Left ventricle myocardium superior (tissue), 1 donor: ENCODE data around the gene PTPRCAP. TPM values are rescaled to one million over a fixed set of nuclear protein-coding genes. Genes with fewer than 3 reads are reported as not detected.
A peak's percentile ranks its signal among the peaks of the same experiment; 100 is the strongest.
"Not testable (repeated sequence)": the region's sequence is repeated elsewhere in the genome, so short reads cannot be mapped to it uniquely, and the experiment has no call there.

ENCODE experiments used
- ATAC-seq: fragments of 200-7000 bp; cut with Tn5 transposase; one replicate; pipeline ENCODE4 v1.9.1; 2020; ENCODE audit warnings: mild to moderate bottlenecking, moderate library complexity
- DNase-seq: peaks from one replicate; pipeline ENCODE4 v3.0.0-alpha.2; 2020
- intact Hi-C: fragments of 100-400 bp; cut with micrococcal nuclease; formaldehyde crosslinking; loops from one replicate; pipeline ENCODE4 v1.11.0; 2022
- total RNA-seq: library from RNA; stranded (reverse); fragmentation: NEBNext Ultra II Directional; extraction: Animal tissue kit (Norgen Biotek cat#: 25700); gene quantifications from one replicate; pipeline ENCODE4 v1.2.1, GENCODE V29; 2021
- donor health status: DM: no; HTN: yes; CAD: no; lungs with severe emphysema.

The PTPRCAP gene
- total RNA-seq, 1 donor from 2014 or later = 2.0 TPM

DNA sequence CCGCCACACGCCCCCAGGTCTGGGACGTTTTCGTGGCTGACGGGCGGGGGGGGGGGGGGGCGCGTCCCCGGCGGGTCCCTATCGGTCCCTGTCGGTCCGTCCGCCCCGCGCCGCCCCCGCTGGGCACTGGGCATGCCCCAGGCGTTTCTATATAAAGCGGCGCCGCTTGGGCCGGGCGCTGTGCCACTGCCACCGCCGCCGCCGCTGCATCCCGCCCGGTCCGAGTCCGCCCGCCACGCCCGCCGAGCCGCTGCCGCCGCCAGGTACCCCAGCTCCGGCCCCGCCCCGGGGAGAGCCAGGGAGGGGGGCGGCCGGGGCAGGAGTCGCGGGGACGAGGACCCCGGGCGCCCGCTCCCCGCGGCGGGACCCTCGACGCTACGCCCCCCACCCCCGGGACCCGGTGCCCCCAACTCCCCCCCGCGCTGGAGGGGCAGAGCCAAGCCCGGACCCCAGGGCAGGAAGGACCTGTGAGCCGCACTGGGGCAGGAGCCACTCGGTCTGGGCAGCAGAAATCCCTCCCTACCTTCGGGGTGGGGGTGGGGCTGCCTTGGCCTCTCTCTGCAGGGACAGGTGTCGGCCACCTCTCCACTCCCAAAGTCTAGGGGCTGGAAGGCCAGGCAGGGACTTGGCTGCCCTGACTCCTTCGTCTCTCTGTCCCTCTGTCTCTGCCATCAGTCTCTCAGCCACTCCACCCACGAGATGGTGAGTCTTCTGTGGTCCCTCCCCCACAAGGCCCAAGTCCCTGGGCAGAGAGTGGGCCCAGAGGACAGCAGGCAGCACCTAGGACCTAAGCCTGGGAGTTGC is 21.8 kb downstream of the PTPRCAP start, which contains the start of gene CARNS1:
CARNS1 (plus strand) TSS at position 178 of the 804 bp plus-strand sequence; CDS start at position 700, 522 bp downstream.
- DNase-seq (peak; percentile 72), ATAC-seq (peak; percentile 44)
- intact Hi-C loops = no loop called here

DNA sequence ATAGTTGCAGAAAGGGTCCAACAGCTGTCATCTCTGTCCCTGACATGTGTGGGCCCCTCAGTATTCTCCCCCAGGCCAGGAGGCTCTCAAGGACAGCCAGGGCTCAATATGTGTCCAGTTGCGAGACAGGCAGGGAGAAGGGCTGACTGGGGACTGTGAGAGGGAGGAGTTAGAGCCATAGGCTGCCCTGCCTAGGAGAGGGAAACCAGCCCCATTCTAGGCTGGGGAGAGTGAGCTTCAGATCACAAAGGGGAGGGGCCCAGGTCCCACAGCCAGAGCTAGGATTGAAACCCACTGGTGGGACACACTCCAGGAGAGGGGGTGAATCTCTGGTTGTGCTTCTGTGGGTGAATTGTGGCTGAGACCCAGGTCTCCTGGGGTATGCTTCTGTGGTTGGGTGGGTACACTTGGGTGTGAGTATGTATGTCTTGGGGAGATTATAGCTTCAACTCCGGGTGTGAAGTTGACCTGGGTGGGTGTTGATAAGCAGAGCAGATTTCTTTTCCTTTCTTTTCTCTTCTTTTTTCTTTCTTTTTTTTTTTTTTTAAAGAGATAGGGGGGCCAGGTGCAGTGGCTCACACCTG is 24.1 kb downstream of the PTPRCAP start:
- ATAC-seq = no peak
- intact Hi-C loops = no loop called here
- DNase-seq = no peak

DNA sequence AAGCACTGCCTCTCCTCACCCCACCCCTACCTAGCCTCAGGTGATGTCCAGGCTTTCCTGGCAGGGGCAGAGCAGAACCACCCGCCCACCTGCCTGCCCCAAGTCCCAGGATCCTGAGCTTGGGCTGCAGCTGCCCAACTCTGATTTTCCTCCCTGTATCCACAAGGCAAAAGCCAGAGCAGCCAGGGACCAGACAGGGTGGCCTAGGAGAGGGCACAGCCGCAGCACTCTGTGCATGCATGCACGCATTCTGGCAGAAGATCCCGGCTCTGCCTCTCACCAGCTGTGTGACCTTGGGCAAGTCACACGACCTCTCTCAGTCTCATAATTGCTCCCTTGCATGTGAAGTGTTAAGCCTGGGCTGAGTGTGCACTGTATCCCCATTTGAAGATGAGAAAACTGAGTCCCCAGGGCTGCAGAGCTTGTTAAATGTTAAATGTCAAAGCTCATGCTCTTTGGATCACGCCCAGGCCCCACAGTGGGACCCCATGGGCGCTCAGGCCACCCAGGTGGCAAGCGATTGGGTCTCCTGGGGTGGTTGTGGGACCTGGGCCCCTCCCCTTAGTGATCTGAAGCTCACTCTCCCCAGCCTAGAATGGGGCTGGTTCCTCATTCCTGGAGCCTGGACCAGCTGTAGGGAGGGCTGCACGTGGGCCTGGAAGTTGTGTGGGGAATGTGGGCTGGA is 24.8 kb downstream of the PTPRCAP start:
- intact Hi-C loops = no loop called here
- DNase-seq (no peak), ATAC-seq (no peak)

GRCh38 chr11:67411785-67412152 is 25.7 kb downstream of the PTPRCAP start:
- ATAC-seq = no peak
- DNase-seq = no peak
- intact Hi-C loops = no loop called here

DNA sequence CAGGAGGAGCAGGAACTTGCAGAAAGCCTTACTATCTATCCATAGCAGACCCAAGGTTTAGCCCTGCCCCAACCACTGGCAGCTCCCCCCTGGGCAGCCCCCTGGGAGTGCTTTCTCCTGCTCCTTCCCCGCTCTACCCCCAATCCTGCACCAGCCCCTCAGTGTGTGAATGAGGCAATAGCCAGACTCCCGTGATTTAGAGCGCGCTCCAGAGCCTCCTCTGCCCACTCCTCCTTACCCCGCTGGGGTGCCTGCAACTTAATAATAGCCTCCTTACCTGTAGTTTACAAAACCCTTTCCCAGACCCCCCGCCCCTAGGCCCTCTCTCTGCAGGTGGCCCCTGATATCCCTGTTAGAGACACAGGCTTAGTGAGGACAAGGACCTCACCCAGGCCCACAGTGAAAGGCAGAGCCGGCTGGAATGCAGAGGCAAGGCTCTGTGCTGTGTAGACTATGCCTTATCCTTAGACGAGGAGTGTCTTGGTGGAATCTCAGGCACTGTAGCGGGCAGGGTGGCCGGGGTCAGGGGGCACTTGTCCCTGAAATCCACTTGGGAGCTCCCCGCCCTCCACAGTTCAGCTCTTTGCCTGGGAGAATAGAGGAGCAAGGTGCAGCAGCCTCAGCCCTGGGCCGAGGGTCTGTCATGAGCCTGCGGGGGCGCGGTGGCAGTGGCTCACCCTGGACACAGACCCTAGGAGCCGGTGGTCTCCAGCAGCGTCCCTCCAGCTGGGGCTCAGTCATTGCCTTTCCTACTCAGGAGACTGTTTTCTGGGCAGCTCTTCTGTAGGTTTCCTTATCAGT is 26.3 kb downstream of the PTPRCAP start:
- no peak for ATAC-seq
- intact Hi-C loops = no loop called here
- DNase-seq = no peak

DNA sequence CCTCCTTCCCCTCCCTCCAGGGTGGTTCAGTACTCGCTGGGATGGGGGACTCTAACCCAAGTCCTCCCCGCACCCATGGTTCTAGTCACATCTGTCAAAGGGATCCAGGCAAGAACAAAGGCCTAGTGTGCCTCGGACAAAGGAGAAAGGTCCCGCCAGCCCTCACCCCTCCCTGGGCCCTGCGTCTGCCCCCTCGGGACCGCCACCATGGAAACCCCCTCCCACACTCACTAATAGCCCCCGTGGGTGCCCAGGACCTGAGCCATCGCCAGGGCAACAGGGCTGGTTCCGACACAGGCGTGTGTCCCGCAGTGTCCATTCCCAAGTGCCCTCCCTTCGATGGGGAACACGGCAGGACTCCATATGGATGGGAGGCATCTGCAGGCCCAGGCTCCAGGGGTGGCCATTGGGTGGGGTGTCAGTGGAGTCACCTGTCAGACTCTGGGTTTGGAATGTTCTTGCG is 27.1 kb downstream of the PTPRCAP start:
- ATAC-seq (no peak), DNase-seq (no peak)
- intact Hi-C loops = no loop called here

GRCh38 chr11:67409781-67410368 is 27.6 kb downstream of the PTPRCAP start:
- no peak for DNase-seq
- intact Hi-C loops = no loop called here
- no peak for ATAC-seq

- ATAC-seq (no peak), DNase-seq (no peak)
- intact Hi-C loops = no loop called here
These were observed 28.2 kb downstream of the PTPRCAP start for GRCh38 chr11:67409261-67409666.

- intact Hi-C loops = no loop called here
- peak; percentile 29 for DNase-seq
- no peak for ATAC-seq
These were observed 28.9 kb downstream of the PTPRCAP start for GRCh38 chr11:67408437-67409200.

DNA sequence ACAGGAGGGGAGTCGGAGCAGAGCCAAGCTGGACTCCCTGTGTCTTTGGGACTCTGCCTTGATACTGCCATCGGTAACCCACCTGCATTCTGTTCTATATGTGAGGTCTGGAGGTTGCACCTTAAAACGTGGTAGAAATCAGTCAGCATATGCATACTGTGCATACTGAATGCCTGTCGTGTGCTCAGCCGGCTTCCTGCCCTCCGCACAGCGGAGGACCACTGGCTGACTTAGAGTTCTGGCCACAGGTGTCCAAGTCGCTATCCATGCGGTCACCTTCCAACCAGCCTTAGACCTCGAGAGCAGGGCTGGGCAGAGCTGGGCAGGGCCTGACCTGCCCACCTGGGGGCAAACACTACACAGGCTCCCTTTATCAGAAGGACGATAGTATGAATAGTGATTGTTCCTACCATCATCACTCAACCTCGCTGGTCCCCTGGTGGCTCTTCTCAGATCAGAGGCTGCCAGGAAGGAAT is 29.8 kb downstream of the PTPRCAP start:
- ATAC-seq (no peak), DNase-seq (no peak)
- intact Hi-C loops = no loop called here

DNA sequence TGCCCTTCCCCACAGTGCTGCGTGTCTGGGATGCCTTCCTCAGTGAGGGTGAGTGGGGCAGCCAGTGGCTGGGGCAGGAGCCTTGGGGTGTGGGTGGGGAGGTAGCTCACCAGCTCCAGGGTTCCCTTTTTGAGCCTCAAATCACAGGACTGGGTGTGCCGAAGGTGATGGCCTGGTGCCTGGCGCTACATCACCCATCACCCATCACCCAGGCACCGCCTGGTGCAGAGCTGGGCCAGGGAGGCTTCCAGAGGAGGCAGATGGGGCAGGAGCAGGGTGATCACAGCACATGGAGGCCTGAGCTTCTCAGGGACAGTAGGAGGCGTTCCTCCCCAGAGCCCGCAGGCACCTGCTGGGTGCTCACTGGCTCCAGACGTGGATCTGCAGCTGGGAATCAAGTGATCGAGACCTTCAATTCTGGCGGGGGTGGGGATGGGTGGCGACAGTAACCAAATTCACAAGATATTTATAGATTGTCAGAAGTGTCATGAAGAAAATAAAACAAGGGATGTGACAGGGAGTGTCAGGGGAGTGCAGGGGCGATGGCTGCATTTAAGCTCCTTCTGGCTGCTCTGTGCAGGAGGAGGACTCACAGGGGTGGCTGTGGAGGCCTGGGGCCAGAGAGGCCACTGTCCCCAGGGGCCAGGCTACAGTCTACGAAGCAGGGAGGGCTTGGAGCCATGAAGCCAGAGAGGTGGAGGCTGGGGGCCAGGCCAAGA is 30.4 kb downstream of the PTPRCAP start:
- DNase-seq = no peak
- ATAC-seq = no peak
- intact Hi-C loops = no loop called here

DNA sequence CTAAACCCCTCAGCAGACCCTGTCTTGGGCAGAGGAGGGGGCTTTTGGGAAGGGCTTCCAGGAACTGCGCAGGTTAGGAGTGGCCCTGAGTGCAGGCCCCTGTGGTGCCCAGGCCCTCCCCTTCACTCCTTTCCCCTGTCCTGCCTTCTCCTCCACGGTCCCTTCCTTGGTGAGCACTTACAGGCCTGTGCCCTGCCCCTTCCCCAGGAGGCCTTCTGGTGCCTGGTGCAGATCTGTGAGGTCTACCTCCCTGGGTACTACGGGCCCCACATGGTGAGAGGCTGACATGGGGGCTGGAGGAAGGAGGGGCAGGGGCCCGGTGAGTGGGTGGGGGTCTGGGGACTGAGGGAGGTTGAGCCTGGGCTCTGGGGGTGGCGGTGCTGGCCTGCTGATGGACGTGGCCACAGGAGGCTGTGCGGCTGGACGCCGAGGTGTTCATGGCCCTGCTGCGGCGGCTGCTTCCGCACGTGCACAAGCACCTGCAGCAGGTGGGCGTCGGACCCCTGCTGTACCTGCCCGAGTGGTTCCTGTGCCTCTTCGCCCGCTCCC is 31.0 kb downstream of the PTPRCAP start:
- DNase-seq = no peak
- intact Hi-C loops = no loop called here
- no peak for ATAC-seq

- intact Hi-C loops = no loop called here
- ATAC-seq (no peak), DNase-seq (no peak)
These were observed 31.7 kb downstream of the PTPRCAP start for GRCh38 chr11:67405688-67406339.

DNA sequence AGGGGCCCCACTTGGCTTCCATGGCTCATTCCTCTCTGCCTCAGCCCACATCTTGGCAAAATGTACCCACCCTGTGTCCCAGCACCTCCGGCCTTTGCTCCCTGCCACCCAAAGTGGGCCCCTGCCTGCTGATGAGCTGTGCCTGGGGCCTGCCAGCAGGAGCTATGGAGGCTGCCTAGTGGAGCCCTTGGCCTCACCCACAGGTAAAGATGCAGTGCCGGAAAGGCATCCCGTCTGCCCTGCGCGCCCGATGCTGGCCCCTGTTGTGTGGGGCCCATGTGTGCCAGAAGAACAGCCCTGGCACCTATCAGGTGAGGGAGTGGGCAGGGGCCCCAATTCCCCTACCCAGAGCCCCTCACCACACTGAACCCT is 32.3 kb downstream of the PTPRCAP start:
- DNase-seq (no peak), ATAC-seq (no peak)
- intact Hi-C loops = no loop called here

GRCh38 chr11:67404515-67405195 is 32.8 kb downstream of the PTPRCAP start:
- intact Hi-C loops = no loop called here
- no peak for ATAC-seq
- no peak for DNase-seq

GRCh38 chr11:67403085-67403484 is 34.4 kb downstream of the PTPRCAP start:
- ATAC-seq, intact Hi-C loops, DNase-seq: not testable (repeated sequence)
